NCI-H1105 treated with DMSO at 0.1 percent for 48 hours (cell line): ENCODE measurements around the gene TUBA3C.

Experiments used
- DNase-seq: peaks from one replicate; lab custom pipeline; 2025; lab: John Stamatoyannopoulos, UW

Gene TUBA3C

DNA sequence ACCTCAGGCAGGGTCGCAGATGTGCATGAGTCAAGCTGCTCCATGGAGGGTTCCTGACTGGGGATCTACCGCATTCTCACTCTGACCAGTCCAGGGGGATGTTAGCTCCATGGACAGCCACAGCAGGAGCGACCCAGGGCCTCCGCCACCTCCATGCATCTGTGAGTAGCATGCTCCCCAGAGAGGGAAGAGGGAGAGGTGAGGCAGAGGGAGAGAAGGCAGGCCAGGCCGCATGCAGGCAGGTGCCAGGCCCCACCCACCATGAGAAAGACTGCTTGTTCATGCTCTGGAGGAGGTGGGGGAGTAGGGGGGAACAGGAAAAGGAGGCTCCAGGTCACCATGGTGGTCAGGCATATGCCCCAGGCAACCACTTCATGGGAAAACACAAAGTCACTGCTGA is 20.3 kb downstream of the TUBA3C start:
- no peak for DNase-seq

DNA sequence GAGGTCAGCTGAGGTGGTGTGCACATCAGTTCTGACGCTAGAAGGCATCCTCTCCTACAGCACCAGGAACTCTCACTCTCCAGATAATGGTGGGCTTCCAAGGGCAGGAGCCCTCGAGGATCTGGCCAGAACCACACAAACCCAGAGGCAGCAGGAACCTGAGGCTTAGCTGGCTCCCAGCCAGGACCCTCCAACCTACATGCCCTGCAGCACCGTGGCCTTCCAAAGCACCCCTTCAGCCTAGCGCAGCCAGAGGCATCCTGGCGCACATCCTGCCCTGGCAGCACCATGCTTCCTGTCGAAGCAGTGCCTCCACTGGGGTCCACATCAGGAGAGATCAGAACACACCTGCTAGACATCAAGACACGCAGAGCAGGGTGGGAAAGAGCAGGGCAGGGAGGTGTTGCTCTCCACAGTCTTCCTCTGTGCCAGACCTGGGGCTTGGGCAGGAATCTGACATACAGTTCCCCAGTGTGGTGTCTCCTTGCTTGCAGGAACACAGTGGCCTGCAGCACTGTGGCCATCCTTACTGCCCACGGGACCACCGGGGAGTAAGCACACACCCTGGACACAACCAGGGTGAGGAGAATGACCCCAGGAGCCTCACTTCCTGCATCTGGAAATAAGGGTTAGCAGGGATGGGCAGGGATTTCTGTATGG is 21.7 kb downstream of the TUBA3C start:
- no peak for DNase-seq

DNA sequence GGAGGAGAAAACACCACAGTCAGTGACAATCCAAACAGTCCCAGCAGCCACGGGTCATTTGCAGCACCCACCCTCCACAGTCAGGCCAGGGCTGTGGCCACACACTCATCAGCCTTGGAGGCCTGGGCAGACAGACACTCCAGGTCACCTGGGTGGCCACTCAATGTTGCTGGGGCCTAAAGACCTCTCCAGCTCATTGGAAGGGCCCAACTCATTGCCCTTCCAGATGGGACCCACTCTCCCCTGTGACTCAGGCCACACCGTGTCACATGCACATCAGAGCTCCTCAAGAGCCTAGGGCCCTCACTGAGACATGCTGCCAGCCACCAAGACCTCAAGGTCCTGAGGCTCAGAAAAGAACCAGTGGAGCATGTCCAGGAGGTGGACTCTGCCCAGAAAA is 22.4 kb downstream of the TUBA3C start:
- no peak for DNase-seq

DNA sequence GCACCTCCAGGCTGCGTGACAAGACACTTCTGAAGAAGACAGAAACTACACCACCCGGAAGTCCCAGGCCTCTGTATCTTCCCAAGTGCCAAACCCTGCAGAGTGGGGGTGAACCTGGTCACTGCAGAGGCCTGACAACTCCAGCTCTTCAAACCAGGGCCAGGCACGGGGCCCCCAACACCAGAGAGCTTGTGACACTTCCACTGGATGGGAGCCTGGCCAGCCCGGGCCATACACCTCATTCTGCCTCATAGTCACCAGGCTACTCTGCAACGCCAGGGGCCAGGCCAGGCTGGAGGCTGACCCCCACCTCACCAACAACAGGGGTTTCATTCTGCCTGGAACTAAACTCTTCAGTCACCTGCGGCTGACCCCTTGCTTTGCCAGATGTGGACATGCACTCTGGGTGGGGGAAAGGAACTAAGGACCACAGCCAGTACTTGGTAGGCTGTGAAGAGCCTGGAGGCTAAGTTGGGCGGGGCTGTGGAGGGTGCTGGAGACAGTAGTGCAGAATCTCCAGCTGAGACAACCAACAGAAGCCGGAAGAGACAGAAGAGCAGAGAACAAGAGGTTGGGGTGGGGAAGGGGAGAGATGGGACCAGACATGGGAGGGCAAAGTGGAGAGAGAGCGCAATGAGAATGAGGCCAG is 23.0 kb downstream of the TUBA3C start:
- no peak for DNase-seq

DNA sequence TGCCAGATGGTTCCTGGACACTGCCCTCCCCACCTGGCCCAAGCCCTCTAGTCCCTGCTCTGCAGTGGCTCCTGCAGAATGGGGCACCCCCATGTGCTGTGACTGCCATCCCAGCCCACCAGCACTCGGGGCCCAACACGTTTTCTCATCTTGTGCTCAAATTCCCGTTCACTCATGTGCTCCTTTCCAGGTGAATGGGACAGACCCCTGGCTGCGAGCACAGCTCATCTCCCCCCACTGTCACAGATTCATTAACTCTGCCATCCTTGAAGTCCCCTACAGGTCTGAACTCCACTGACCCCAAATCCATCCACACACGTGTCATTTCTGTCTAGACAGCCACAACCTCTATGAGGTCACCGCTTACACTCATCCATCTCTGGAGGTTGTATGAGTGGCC is 23.6 kb downstream of the TUBA3C start:
- no peak for DNase-seq

DNA sequence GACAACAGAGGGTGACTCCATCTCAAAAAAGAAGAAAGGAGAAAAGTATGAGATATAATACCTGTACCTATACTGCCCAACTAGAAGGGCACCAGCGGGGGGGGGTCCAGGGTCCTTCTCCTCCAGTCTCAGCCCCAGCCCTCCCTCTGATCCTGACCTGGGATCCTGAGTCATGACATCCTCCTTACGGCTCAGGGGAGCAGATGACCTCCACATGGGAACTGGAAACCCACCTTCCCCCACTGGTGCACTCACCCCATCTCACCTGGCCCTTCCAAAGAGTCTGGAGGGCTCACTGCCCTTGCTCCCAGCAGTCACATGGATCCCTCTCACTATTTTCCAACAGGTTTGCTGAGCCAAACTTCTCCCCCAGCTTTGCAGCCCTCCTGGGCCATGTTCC is 24.2 kb downstream of the TUBA3C start:
- DNase-seq: no peak

DNA sequence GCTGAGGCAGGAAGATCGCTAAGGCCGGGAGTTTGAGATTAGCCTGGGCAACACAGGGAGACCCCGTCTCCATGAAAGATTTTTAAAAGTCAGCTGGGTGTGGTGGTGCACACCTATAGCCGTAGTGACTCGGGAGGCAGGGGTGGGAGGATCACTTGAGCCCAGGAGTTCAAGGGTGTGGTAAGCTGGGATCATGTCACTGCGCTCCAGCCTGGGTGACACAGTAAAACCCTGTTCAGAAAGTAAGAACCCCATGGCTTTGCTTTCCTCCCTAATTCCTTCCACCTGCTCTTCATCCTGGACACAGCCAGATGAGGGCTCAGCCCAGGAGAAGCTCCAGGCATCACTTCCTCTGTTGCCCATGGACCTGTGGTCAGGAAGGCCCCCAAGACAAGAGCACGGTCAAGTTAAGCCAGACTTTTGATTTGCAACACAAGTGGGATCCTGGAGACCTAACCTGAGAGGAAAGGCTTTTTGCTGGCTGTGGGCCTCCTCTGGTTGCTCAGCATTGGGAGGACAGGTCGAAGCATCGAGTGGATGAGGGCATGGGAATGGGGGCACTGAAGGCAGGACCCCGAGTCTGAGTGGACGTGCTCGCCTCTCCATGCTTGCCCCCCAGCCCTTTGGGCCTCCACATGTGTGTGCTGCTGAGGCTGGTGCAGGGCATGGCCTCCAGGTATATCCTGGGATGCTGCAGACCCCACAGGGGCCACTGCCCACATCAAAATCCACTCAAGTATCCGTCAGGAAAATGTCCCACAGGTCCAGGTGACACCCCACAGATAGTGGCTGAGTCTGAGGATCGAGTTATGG is 25.4 kb downstream of the TUBA3C start:
- DNase-seq: no peak

DNA sequence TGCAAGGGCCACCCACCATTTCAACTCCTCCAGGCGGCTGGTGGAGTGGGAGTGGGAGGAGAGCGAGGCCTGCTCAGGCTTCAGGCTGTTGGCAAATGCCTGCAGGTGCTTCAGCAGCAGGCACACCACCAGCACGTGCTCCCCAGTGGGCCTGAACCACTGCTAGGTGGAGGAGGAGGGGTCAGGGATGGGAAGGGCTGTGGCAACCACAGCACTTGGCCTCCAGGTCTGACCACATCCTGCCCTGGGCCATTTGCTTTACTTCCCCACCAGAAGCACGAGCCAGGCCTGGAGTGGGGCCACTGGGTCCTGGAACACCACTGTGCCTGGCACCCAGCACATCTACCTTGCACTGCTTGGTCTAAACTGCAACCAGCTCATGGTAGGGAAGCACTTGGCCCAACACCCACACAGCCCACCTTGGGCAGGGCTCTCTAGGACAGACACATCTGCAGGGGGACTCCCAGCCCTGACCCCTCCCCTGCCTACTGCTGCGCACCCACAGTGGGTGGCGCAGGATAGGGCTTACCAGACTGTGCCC is 26.2 kb downstream of the TUBA3C start:
- DNase-seq: no peak

DNA sequence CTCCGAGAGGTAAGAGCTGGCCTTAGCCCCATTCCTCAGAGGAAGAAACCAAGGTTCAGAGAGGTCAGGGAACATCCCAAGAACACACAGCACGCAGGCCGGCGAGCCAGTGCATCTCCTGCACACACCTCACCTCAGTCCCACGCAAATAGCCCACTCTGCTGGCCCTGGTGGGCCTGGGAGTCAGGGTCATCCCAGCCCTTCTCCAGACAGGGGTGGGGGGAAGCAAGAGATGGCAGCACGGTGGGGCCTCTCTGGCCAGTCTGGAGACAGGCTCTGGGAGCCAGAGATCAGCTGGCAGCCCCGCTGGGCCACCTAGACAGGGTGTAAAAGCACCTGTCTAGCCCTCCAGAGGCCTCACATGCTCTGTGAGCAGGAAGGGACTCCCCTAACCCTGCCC is 26.8 kb downstream of the TUBA3C start:
- DNase-seq: no peak

DNA sequence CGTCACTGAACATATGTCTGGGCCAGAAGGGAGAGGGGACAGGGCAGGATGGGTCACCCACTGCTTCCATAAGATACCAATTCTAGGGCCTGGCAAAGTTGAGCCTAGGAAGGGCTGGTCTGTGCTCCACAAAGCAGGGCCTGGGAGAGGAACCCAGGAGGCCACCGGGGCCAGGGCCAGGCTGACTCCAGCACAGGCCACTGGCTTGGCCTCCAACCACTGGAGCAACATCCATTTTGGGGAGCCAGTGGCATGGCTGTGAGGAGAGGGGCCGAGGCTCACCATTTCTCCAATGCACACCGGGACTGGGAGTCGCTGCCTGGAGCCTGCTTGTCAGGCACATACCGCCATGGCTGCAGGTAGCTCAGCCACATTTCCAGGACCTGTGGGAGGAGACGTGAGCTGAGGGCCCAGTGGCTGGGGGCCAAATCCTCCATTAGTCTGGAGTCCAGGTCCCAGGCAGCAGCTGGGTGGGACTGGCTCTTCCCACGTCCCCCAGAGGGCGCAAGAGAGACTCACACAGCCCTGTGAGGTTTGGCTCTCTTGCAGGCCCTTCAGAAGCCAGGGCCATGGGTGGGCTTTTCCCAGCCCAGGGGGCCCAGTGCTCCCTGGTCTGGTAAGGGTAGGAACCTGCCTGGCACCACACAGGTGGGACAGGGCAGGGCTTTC is 27.7 kb downstream of the TUBA3C start:
- DNase-seq: no peak

DNA sequence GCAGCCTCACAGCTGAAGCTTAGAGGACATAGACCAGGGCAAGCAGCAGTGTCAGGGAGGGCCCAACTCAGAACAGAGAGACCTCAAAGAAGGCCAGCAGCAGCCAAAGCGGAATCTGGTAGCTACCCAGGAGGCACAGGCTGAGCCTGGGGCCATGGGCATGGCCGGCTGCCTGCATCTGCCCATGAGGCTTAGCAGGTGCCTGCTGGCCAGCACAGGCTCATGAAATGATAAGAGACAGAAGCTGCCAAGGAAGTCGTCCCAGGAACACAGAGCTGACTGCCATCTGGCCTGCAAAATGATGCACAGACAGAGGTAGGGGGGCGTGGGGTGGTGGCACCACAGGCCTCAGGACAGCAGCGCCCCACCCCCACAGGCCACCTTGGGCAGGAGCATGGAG is 29.2 kb downstream of the TUBA3C start:
- DNase-seq: no peak

DNA sequence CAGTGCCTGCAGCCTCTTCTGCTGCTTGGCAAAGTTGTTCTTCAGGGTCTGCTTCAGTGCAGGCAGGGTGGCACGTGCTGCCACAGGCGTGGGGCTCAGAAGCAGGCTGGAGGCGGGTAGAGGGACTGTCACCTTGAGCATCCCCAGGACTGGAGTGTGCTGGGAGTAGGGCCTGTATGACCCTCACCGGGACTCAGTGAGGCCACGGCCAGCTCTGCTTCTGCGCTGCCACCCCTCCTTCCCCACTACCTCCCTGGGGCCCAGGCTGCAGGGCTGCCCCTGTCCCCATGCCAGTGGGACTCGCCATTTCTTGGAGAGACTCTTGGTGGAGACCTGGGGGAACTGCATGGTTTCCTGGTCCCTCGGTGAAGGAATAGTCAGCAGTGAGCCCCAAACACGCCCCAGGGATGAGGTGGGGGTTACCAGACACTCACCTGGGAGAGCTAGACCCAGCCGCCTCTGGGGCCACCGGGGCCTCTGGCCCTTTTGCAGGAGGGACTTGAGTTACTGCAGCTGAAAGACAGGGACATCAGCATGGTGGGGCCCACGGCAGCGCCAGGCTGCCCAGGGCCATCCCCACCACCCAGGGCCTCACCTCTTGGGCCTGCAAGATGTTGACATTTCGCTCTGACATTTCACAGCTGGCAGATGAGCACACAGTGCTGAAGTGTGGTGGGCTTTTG is 29.9 kb downstream of the TUBA3C start:
- no peak for DNase-seq

DNA sequence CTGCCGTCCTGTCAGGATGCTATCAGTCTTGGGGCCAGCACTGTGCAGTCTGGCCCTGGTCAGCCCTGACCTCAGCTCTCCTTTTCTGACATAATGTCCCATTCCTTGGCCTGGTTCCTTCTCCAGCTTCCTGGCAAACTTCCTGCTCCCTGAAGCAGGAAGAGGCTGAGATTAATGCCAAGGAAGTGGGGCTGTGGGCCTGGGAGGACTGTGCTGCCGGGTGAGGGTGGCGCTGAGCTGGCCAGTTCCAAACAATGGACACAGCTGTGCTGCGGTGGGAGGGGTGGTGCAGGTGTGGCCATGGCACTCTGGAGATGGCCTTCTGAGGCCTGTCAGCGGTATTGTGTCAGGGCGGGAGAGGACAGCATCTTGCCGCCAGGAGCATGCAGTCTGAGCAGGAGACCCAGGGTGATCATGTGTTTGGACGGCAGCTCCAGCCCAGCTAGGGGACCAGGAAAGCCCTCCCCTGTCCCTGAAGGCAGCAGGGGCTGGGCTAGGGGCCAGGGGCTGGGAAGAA is 30.9 kb downstream of the TUBA3C start:
- no peak for DNase-seq

DNA sequence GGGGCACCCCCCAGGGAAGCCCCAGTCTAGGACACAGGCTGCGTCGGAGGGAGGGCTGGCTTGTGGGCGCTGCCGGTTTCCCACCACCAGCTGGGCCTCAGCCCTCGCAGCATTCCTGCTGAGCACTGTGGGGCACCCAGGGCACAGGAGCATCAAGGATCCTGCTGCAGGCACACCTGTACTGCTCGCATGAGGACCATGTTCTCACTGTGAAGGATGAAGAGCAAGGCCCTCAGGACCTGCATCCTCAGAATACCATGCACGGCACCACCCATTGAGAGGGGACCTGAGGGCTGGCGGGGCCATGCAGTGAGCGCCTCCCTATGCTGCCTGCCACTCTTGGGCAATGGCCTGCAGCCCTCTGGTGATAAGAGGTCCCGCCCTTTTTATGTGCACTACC is 31.4 kb downstream of the TUBA3C start:
- no peak for DNase-seq

DNA sequence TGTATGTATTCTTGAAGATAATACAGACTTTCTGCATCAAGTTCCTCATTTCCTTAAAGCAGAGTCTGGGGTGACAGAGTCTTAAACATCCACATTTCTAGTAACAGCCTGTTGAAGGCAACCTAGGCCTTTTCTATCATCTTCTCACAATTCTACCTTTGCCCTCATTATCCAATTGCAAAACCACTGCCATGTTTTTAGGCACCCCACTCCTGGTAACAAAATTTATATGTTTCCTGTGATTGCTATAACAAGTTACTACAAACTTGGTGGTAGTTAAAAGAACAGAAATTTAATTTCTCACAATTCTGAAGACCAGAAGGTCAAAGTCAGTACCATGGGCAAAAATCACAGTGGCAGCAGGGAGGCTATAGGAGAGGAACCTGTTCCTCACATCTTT is 33.1 kb downstream of the TUBA3C start:
- no peak for DNase-seq
